GM12878 (cell line): ENCODE data around the gene LPIN3. TPM values are rescaled to one million over a fixed set of nuclear protein-coding genes. Genes with fewer than 3 reads are reported as not detected.

Source experiments
- STAT3 ChIP-seq: IDR thresholded peaks from 2 replicates; pipeline ENCODE4 v1.6.1; 2011; ENCODE audit warnings: low read depth, low read length, improper control_type of control experiment
- polyA plus RNA-seq, 11 experiments: library from polyadenylated mRNA; depleted of rRNA in 4 of 11; unstranded in 6 of 11; stranded (reverse) in 5 of 11; fragments of >200 nt; fragmentation: Nextera tagmentation in 4 of 11; fragmentation: Illumina TruSeq in 1 of 11; extraction: Ambion mirVana in 4 of 11; extraction: Trizol in 1 of 11; gene quantifications; 1 replicate in 1 of 11; 2 replicates in 10 of 11; pipeline versions ENCODE4 v1.2.1 to v1.2.3, GENCODE V29; 2011 to 2016; ENCODE audit warnings: inconsistent platforms in 2 of 11, missing spikeins in 2 of 11, low read depth in 1 of 11
- total RNA-seq, 4 experiments: library from RNA; depleted of rRNA in 3 of 4; stranded (reverse); fragments of >200 nt in 3 of 4; fragmentation: Illumina TruSeq in 1 of 4; extraction: Trizol in 1 of 4; gene quantifications; 2 replicates each; pipeline versions ENCODE4 v1.2.1 to v1.2.3, GENCODE V29; 2013 to 2021
- TF ChIP-seq, protein P1 (sequence below): fragments of 450-650 bp; IDR thresholded peaks from 2 replicates; pipeline ENCODE4 v1.6.1; 2014; ENCODE audit warnings: mild to moderate bottlenecking
- TF ChIP-seq, protein P2 (sequence below): IDR thresholded peaks from 2 replicates; pipeline ENCODE4 v1.6.1; 2012; ENCODE audit warnings: improper control_type of control experiment, low read depth, low read length; ENCODE audit not compliant: insufficient replicate concordance

Gene LPIN3
- total and polyA plus RNA-seq, 10 of the 15 experiments (the other 5 are each of a cell fraction or from before 2014, with no cell fraction given), result 0.13 to 1.3 (median 0.51) TPM

DNA sequence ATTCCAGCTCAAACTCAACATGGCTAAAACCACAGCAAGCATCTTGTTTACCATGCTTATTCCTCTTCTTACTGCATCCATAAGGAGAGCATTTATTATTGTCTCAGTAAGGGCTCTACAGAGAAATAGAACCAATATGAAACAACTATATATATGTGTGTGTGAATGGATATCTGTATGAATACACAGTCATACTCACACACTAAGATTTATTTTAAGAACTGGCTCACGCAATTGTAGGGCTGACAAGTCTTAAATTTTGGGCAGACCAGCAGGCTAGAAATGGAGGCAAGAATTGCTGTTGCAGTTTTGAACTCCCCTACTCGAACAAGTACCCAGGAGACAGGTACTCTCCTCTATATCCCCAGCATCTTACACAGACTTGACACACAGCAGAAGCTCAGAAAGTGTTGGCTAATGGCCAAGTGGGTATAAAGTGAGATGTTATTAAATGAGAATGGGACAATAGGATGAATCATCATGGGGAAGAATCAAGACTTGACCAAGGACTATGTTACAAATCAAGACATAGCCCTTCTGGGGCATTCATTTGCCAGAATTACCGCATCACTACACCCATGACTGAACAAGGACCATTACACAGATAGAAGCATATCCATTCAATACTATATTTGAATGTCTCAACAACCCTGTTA lies 36.1 kb upstream of the LPIN3 start (continued):
- TF ChIP-seq, protein P1, sequence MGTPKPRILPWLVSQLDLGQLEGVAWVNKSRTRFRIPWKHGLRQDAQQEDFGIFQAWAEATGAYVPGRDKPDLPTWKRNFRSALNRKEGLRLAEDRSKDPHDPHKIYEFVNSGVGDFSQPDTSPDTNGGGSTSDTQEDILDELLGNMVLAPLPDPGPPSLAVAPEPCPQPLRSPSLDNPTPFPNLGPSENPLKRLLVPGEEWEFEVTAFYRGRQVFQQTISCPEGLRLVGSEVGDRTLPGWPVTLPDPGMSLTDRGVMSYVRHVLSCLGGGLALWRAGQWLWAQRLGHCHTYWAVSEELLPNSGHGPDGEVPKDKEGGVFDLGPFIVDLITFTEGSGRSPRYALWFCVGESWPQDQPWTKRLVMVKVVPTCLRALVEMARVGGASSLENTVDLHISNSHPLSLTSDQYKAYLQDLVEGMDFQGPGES, result no peak
- TF ChIP-seq, protein P2, sequence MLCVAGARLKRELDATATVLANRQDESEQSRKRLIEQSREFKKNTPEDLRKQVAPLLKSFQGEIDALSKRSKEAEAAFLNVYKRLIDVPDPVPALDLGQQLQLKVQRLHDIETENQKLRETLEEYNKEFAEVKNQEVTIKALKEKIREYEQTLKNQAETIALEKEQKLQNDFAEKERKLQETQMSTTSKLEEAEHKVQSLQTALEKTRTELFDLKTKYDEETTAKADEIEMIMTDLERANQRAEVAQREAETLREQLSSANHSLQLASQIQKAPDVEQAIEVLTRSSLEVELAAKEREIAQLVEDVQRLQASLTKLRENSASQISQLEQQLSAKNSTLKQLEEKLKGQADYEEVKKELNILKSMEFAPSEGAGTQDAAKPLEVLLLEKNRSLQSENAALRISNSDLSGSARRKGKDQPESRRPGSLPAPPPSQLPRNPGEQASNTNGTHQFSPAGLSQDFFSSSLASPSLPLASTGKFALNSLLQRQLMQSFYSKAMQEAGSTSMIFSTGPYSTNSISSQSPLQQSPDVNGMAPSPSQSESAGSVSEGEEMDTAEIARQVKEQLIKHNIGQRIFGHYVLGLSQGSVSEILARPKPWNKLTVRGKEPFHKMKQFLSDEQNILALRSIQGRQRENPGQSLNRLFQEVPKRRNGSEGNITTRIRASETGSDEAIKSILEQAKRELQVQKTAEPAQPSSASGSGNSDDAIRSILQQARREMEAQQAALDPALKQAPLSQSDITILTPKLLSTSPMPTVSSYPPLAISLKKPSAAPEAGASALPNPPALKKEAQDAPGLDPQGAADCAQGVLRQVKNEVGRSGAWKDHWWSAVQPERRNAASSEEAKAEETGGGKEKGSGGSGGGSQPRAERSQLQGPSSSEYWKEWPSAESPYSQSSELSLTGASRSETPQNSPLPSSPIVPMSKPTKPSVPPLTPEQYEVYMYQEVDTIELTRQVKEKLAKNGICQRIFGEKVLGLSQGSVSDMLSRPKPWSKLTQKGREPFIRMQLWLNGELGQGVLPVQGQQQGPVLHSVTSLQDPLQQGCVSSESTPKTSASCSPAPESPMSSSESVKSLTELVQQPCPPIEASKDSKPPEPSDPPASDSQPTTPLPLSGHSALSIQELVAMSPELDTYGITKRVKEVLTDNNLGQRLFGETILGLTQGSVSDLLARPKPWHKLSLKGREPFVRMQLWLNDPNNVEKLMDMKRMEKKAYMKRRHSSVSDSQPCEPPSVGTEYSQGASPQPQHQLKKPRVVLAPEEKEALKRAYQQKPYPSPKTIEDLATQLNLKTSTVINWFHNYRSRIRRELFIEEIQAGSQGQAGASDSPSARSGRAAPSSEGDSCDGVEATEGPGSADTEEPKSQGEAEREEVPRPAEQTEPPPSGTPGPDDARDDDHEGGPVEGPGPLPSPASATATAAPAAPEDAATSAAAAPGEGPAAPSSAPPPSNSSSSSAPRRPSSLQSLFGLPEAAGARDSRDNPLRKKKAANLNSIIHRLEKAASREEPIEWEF, result no peak
- no peak for TF ChIP-seq STAT3
